K562 (cell line): ENCODE results near the gene FOSL1. TPM values are rescaled to one million over a fixed set of nuclear protein-coding genes. Genes with fewer than 3 reads are reported as not detected.

Source experiments
- ATAC-seq: fragments of 200-7000 bp; cut with Tn5 transposase; 3 replicates; pipeline ENCODE4 v1.9.1; 2020; ENCODE audit warnings: moderate library complexity
- BruUV-seq: library from RNA; stranded (reverse); fragments of 400-500 nt; replicated peaks from 2 replicates; lab custom pipeline; 2021; lab: Mats Ljungman, UMichigan
- CTCF ChIA-PET: fragments of 300-600 bp; formaldehyde crosslinking; extraction: SDS; loops from one replicate; lab custom pipeline; 2021; ENCODE audit warnings: low intra/inter-chr PET ratio; lab: Yijun Ruan, JAX
- POLR2A ChIA-PET: fragments of 300-600, 350-650 bp; sonication (Branson Sonifier 250); formaldehyde crosslinking; extraction: SDS; loops from one replicate; lab custom pipeline; 2021; ENCODE audit warnings: antibody characterized with exemption, inconsistent platforms; lab: Yijun Ruan, JAX
- DNase-seq, 4 experiments: peaks; one replicate each; pipeline versions ENCODE4 v3.0.0 to v3.0.0-alpha.2; 2011 to 2018; ENCODE audit warnings: low spot score in 3 of 4, mixed read lengths in 3 of 4; ENCODE audit errors: extremely low read depth in 1 of 4
- FAIRE-seq: peaks from 2 replicates; lab custom pipeline; 2011; peaks lifted over from hg19 to GRCh38; lab: Jason Lieb, UNC
- H2AFZ ChIP-seq: 2 replicates; pipeline ENCODE4 v1.6.0; 2011; ENCODE audit warnings: low read depth, low read length, control low read depth, inconsistent platforms
- H3K27ac ChIP-seq: fragments of 200-600 bp; 3 replicates; pipeline ENCODE4 v1.8.0; 2011; ENCODE audit warnings: low read depth, mild to moderate bottlenecking, control low read depth, inconsistent platforms, low read length, moderate library complexity, mixed read lengths; ENCODE audit errors: extremely low read depth
- H3K27me3 ChIP-seq, 2 experiments: fragments of 300-600 bp in 1 of 2; 2 replicates in 1 of 2; 3 replicates in 1 of 2; pipeline versions ENCODE4 v1.6.0 to v1.8.0; 2011; ENCODE audit warnings: inconsistent platforms in 2 of 2, low read length in 2 of 2, mild to moderate bottlenecking in 1 of 2, mixed read lengths in 1 of 2, moderate library complexity in 1 of 2; ENCODE audit not compliant: control insufficient read depth in 2 of 2, insufficient read depth in 2 of 2
- H3K36me3 ChIP-seq: fragments of 300-600 bp; 3 replicates; pipeline ENCODE4 v1.8.0; 2011; ENCODE audit warnings: mild to moderate bottlenecking, low read length, inconsistent platforms; ENCODE audit not compliant: control insufficient read depth, insufficient read depth
- H3K4me1 ChIP-seq, 2 experiments: fragments of 200-600 bp in 1 of 2; replicated peaks in 1 of 2; 2 replicates in 1 of 2; 3 replicates in 1 of 2; pipeline versions ENCODE4 v1.5.1 to v1.8.0; 2011; ENCODE audit warnings: inconsistent platforms in 2 of 2, low read length in 2 of 2, mild to moderate bottlenecking in 1 of 2, mixed read lengths in 1 of 2, moderate library complexity in 1 of 2; ENCODE audit not compliant: control insufficient read depth in 2 of 2, insufficient read depth in 2 of 2
- H3K4me2 ChIP-seq: 2 replicates; pipeline ENCODE4 v1.6.1; 2011; ENCODE audit warnings: low read length, control low read depth, inconsistent platforms, mixed read lengths; ENCODE audit not compliant: insufficient read depth
- H3K4me3 ChIP-seq: fragments of 200-600 bp; sonication (generic), shearing (Covaris generic); 2 replicates; pipeline ENCODE4 v1.5.1; 2016; ENCODE audit warnings: control low read depth, inconsistent platforms
- H3K79me2 ChIP-seq: fragments of 200-600 bp; 3 replicates; pipeline ENCODE4 v1.8.0; 2011; ENCODE audit warnings: low read length, inconsistent platforms; ENCODE audit not compliant: control insufficient read depth, insufficient read depth
- H3K9ac ChIP-seq, 2 experiments: 2 replicates each; pipeline versions ENCODE4 v1.6.0 to v1.6.1; 2011; ENCODE audit warnings: low read depth in 2 of 2, low read length in 2 of 2, control low read depth in 1 of 2, inconsistent platforms in 1 of 2, mild to moderate bottlenecking in 1 of 2, mixed read lengths in 1 of 2; ENCODE audit not compliant: insufficient read depth in 1 of 2
- H3K9me1 ChIP-seq: one replicate; pipeline ENCODE4 v1.6.0; 2011; ENCODE audit warnings: inconsistent platforms, mild to moderate bottlenecking, low read length, moderate library complexity; ENCODE audit not compliant: control insufficient read depth, insufficient read depth
- H3K9me3 ChIP-seq: replicated peaks from 2 replicates; pipeline ENCODE4 v1.5.1; 2011; ENCODE audit warnings: low read depth, low read length, inconsistent platforms; ENCODE audit not compliant: control insufficient read depth, insufficient read depth
- H4K20me1 ChIP-seq: replicated peaks from 2 replicates; pipeline ENCODE4 v1.6.1; 2011; ENCODE audit warnings: low read length, inconsistent platforms, mixed read lengths; ENCODE audit not compliant: control insufficient read depth, insufficient read depth
- ADNP ChIP-seq: fragments of 200-800 bp; sonication (Bioruptor generic); IDR thresholded peaks from 2 replicates; pipeline ENCODE4 v1.6.1; 2016; ENCODE audit warnings: missing genetic modification characterization, missing compliant biosample characterization
- BRCA1 ChIP-seq, 2 experiments: fragments of 450-650 bp in 1 of 2; sonication (generic) in 1 of 2; formaldehyde crosslinking in 1 of 2; IDR thresholded peaks; 2 replicates each; pipeline versions ENCODE4 v1.5.0 to v1.6.1; 2017 to 2020; ENCODE audit warnings: mild to moderate bottlenecking in 1 of 2, missing genetic modification reagents in 1 of 2
- CTBP1 ChIP-seq: fragments of 450-650 bp; IDR thresholded peaks from 2 replicates; pipeline ENCODE4 v1.6.1; 2016; ENCODE audit warnings: borderline replicate concordance
- KDM2B ChIP-seq: fragments of 250-450 bp; sonication (Bioruptor Pico); IDR thresholded peaks from 2 replicates; pipeline ENCODE4 v1.8.0; 2021; ENCODE audit warnings: mild to moderate bottlenecking, moderate library complexity
- POLR2G ChIP-seq: fragments of 200-400 bp; formaldehyde crosslinking; IDR thresholded peaks from 2 replicates; pipeline ENCODE4 v1.6.1; 2017; ENCODE audit warnings: low read depth, mild to moderate bottlenecking, antibody characterized with exemption, low read length, moderate library complexity
- WHSC1 ChIP-seq: IDR thresholded peaks from one replicate; pipeline ENCODE4 v1.6.1; 2012; ENCODE audit warnings: low read length, control low read depth, inconsistent platforms
- ZNF766 ChIP-seq: fragments of 200-800 bp; sonication (Bioruptor generic); conservative IDR thresholded peaks from 2 replicates; pipeline ENCODE4 v1.6.1; 2016; ENCODE audit warnings: missing genetic modification characterization, missing compliant biosample characterization
- WGBS: fragments of 100-300 bp; shearing (Covaris generic); methylation state at CpG from one replicate; pipeline ENCODE4 v1.1.6; 2016; ENCODE audit warnings: low coverage, mixed read lengths; ENCODE audit not compliant: insufficient coverage; ENCODE audit errors: missing lambda C conversion rate; 5-methylcytosine and 5-hydroxymethylcytosine counted together
- in situ Hi-C: fragments of 300-500 bp; cut with MboI; formaldehyde crosslinking; loops from 4 replicates; pipeline ENCODE4 v1.15.0; 2018; ENCODE audit warnings: inconsistent platforms, mixed read lengths
- intact Hi-C: fragments of 100-400 bp; cut with micrococcal nuclease; formaldehyde crosslinking; loops from 2 replicates; pipeline ENCODE4 v1.14.2; 2022
- polyA plus RNA-seq, 8 experiments: library from polyadenylated mRNA; depleted of rRNA in 4 of 8; stranded (reverse) in 5 of 8; unstranded in 3 of 8; fragments of >200 nt; fragmentation: Nextera tagmentation in 2 of 8; fragmentation: Illumina TruSeq in 1 of 8; extraction: Ambion mirVana in 2 of 8; extraction: Trizol in 1 of 8; gene quantifications; 2 replicates each; pipeline versions ENCODE4 v1.2.1 to v1.2.3, GENCODE V29; 2011 to 2014; ENCODE audit warnings: inconsistent platforms in 1 of 8, missing spikeins in 1 of 8
- total RNA-seq, 7 experiments: library from RNA; depleted of rRNA in 6 of 7; stranded (reverse); fragments of >200 nt in 6 of 7; fragmentation: Illumina TruSeq in 2 of 7; extraction: Trizol in 2 of 7; gene quantifications; 2 replicates each; pipeline versions ENCODE4 v1.2.1 to v1.2.3, GENCODE V29; 2011 to 2021; ENCODE audit warnings: low replicate concordance in 1 of 7
- TF ChIP-seq, protein P1 (sequence below), 2 experiments: fragments of 450-650 bp in 1 of 2; sonication (generic) in 1 of 2; formaldehyde crosslinking in 1 of 2; IDR thresholded peaks in 1 of 2; conservative IDR thresholded peaks in 1 of 2; 2 replicates each; pipeline versions ENCODE4 v1.6.1 to v1.8.1; 2016 to 2023; ENCODE audit warnings: mild to moderate bottlenecking in 2 of 2, moderate library complexity in 2 of 2, inconsistent platforms in 1 of 2, missing genetic modification reagents in 1 of 2

FOSL1 gene
- total and polyA plus RNA-seq, 9 of the 15 experiments (the other 6 are each of a cell fraction or from before 2014, with no cell fraction given): 3.5 to 39.6 (median 10.0) TPM

DNA sequence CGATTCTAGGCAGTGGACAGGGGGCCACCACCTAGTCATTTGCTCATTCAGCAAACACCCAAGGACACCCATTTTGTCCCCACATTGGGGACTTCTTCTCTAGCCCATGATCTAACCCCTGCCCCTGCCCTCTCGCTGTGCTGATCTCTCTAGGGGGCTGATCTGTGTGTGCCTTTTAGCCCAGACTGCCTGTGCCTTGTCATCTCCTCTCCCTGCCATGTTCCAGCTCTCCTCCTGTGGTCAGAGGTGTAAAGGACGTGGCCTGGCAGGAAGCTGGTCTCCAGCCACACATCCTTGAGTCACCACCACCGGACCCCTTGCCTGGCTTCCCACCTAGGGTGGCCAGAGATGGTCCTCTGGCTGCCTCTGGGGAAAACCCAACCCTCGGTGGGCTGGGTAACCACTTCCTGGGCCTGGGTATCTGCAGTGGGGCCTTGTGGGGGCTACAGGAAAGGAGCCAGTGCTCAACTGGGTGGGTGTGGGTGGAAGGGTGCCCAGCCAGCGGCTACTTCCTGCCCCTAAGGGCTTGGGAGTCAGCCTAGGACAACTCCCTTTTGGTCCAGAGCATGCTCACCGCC is 19.3 kb downstream of the FOSL1 start:
- POLR2A ChIA-PET: interaction anchor here (1.5 to 14.4 kb wide), 6 partner anchors 8 to 21 kb away, joined by 6 to 147 read pairs (median 7); partner anchors contain the start of genes CCDC85B, FIBP and MUS81
- no peak for FAIRE-seq
- CTCF ChIA-PET: no interaction called here
- Histone ChIP-seq H3K9me3 (no peaks in the 10 kb centered on the region), H3K9ac (peak overlapping the region in 1 of 2 experiments; percentile 55; a peak in 2 of 4 replicates), H3K27me3 (no peaks in the 10 kb centered on the region), H4K20me1 (peaks cover 3% of the 10 kb centered on the region; the same call in 1 of the 2 replicates), H3K4me3 (no peak overlapping the region), H3K4me2 (no peak overlapping the region), H3K79me2 (no peaks in the 10 kb centered on the region), H3K9me1 (no peaks in the 10 kb centered on the region), H2AFZ (no peak overlapping the region), H3K27ac (no peak overlapping the region), H3K36me3 (peaks cover 38% of the 10 kb centered on the region), H3K4me1 (peaks cover 0 to 24% of the 10 kb centered on the region in 2 experiments; a peak in 3 of 5 replicates)
- TF ChIP-seq, protein P1, sequence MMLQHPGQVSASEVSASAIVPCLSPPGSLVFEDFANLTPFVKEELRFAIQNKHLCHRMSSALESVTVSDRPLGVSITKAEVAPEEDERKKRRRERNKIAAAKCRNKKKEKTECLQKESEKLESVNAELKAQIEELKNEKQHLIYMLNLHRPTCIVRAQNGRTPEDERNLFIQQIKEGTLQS (IDR thresholded peaks at IDR 0.05): no peak
- TF ChIP-seq, protein P1 (CRISPR knock-in tag; conservative IDR thresholded peaks at IDR 0.05): no peak
- TF ChIP-seq ZNF766 (CRISPR knock-in tag): no peak
- TF ChIP-seq CTBP1: no peak
- no peak for TF ChIP-seq BRCA1 (IDR thresholded peaks at IDR 0.05)
- TF ChIP-seq BRCA1 (CRISPR knock-in tag; IDR thresholded peaks at IDR 0.05): no peak
- no peak for TF ChIP-seq KDM2B
- TF ChIP-seq WHSC1: no peak
- TF ChIP-seq POLR2G: peak; percentile 51
- no peak for TF ChIP-seq ADNP (tag)
- no peak for ATAC-seq
- WGBS: 65% methylated on average over 7 of the region's 7 CpGs
- BruUV-seq: no TSS peak
- in situ Hi-C loops: loop anchor here (5.0 kb wide), 1 partner anchor 106 kb away; no protein-coding TSS in a partner anchor
- DNase-seq: no peak
- intact Hi-C loops: no loop called here
